SH-SY5Y (cell line): ENCODE data around the gene SLC6A9.

Experiments used
- GATA2 ChIP-seq: IDR thresholded peaks from 2 replicates; pipeline ENCODE4 v1.6.1; 2011; ENCODE audit warnings: mild to moderate bottlenecking, low read depth, low read length
- GATA3 ChIP-seq: IDR thresholded peaks from 2 replicates; pipeline ENCODE4 v1.6.1; 2011; ENCODE audit warnings: low read depth, mild to moderate bottlenecking, low read length, moderate library complexity

DNA sequence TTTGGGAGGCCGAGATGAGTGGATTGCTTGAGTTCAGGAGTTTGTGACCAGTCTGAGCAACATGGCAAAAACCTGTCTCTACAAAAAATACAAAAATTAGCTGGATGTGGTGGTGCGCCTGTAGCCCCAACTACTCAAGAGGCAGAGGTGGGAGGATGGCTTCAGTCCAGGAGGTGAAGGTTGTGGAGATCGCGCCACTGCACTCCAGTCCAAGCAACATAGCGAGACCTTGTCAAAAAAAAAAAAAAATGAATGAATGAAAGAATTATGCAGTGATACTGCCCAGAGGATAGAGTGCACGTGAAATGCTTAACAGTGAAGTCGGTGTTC lies 61.9 kb downstream of the SLC6A9 start:
- no peak for TF ChIP-seq GATA2
- TF ChIP-seq GATA3: no peak
